ENCODE measurements around the gene GPATCH11.

GRCh38 chr2:37068686-37069085, 15.6 kb upstream of the GPATCH11 start:
- TF ChIP-seq CTCF (IDR thresholded peaks at IDR 0.05) (no peak), POLR2A (IDR thresholded peaks at IDR 0.05) (no peak), POLR2AphosphoS5 (IDR thresholded peaks at IDR 0.05) (no peak), EP300 (IDR thresholded peaks at IDR 0.05) (no peak)

Measured in gastroesophageal sphincter (tissue), 3 donors.